Forelimb muscle (tissue), 1 donor: ENCODE results near the gene HACE1. TPM values are rescaled to one million over a fixed set of nuclear protein-coding genes. Genes with fewer than 3 reads are reported as not detected.
A peak's percentile ranks its signal among the peaks of the same experiment; 100 is the strongest.
"Not testable (repeated sequence)": the region's sequence is repeated elsewhere in the genome, so short reads cannot be mapped to it uniquely, and the experiment has no call there.

ENCODE experiments used
- DNase-seq: peaks from one replicate; pipeline ENCODE4 v3.0.0-alpha.2; 2013; ENCODE audit warnings: low read depth
- polyA plus RNA-seq: library from polyadenylated mRNA; unstranded; fragments of 120-200 nt; gene quantifications from one replicate; pipeline ENCODE4 v1.2.1, GENCODE V29; 2013; ENCODE audit not compliant: insufficient read length

The HACE1 gene, protein sequence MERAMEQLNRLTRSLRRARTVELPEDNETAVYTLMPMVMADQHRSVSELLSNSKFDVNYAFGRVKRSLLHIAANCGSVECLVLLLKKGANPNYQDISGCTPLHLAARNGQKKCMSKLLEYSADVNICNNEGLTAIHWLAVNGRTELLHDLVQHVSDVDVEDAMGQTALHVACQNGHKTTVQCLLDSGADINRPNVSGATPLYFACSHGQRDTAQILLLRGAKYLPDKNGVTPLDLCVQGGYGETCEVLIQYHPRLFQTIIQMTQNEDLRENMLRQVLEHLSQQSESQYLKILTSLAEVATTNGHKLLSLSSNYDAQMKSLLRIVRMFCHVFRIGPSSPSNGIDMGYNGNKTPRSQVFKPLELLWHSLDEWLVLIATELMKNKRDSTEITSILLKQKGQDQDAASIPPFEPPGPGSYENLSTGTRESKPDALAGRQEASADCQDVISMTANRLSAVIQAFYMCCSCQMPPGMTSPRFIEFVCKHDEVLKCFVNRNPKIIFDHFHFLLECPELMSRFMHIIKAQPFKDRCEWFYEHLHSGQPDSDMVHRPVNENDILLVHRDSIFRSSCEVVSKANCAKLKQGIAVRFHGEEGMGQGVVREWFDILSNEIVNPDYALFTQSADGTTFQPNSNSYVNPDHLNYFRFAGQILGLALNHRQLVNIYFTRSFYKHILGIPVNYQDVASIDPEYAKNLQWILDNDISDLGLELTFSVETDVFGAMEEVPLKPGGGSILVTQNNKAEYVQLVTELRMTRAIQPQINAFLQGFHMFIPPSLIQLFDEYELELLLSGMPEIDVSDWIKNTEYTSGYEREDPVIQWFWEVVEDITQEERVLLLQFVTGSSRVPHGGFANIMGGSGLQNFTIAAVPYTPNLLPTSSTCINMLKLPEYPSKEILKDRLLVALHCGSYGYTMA
- 9.9 TPM for polyA plus RNA-seq

DNA sequence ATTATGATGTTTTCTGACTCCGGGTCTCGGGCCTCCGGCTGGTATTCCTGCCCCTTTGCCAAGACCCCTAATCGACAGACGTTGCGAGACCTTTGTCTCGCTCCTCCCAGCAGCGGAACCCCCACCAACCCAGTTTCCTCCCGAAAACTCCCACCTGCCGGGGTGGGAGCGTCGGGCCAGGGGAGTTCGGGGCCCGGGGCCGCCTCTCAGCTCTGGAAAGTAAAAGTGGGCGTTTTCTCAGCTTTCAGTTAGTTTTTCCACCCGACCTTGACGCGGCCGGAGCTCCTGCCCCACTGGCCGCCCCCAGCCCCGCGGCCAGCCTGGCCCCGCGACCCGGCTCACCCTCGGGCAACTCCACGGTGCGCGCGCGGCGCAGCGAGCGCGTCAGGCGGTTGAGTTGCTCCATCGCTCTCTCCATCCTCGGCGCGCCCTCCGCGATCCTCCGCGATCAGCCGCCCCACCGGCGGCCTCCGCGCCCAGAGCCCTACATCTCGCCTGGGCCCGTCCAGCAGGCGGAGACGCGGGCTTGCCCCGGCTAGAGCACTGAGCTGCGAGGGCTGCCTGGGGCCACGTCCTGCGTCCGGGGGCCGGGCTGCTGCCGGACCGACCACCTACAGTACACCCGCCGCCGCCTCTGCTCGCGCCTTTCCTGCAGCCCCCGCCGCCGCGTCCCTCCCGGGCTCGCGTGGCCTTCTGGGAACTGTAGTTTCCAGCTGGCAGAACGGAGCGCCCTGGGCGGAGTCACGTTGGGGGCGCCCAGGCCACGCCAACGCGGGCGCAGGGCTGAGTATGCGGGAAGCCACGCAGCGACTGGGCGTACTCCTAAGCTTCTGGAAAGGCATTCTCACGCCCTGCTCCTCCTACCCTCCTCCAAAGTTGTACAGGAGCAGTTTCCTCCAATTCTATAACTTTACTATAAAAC, at the start of gene HACE1:
HACE1 (minus strand) TSS at position 695 of the 922 bp plus-strand sequence; CDS start at position 418, 277 bp downstream.
- peak; percentile 56 for DNase-seq

DNA sequence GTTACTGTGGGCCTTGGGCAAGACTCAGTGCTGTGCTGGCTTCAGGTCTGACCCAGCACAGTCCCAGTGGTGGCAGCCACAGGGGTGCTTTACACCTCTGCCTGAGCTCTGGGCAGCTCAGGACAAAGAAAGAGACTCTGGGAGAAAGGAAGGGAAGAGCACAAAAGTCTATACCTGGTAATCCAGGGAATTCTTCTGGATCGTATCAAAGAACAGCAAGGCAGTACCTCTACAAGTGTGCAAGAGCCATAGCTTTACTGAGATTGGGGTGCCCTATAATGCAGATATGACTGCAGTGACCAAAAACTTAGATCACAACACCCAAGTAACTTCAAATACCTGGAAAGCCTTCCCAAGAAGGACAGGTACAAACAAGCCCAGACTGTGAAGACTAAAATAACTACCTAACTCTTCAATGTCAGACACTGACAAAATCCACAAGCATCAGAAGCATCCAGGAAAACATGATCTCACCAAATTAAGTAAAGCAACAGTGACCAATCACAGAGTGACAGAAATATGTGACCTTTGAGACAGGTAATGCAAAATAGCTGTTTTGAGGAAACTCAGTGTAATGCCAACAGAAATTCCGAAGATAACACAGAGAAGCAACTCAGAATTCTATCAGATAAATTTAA, 49.3 kb upstream of the HACE1 start:
- DNase-seq = no peak

DNA sequence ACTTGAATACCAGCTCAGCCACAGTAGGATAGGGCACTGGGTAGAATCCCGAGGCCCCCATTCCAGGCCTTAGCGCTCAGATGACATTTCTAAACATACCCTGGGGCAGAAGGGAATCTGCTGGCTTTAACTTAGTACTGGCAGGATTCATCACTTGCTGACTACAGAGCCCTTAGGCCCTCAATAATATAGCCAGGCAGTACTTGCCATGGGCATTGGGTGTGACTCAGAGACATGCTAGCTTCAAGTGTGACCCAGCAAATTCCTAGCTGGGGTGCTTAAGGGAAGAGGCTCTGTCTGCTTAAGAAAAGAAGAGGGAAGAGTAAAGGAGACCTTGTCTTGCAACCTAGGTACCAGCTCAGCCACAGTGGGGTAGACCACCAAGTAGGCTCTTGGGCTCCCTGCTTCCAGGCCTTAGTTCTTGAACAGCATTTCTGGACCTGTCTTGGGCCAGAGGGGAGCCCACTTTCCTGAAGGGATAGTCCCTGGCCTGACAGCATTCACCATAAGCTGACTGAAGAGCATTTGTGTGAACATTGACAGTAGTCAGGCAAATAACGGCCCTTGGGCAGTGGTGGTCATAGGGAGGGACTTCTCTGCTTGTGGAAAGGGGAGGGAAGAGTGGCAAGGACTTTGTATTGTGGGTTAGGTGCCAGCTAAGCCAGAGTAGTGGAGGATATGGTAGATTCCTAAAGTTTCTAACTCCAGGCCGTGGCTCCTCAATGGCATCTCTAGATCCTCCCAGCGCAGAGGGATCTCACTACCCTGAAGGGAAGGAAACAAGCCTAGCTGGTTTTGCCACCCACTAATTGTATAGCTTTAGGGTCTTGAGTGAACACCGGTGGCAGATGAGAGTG, 48.5 kb upstream of the HACE1 start:
- DNase-seq = no peak

DNA sequence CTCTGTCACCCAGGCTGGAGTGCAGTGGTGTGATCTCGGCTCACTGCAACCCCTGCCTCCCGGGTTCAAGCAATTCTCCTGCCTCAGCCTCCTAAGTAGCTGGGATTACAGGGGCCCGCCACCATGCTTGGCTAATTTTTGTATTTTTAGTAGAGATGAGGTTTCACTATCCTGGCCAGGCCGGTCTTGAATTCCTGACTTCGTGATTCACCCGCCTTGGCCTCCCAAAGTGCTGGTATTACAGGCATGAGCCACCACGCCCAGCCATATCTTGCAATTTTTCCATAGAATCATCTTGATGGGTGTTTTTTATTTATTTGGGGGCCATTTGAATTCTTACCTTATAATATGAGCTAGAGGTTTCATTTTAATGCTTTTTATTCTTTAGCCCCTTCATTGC, 39.2 kb upstream of the HACE1 start:
- not testable (repeated sequence) for DNase-seq

DNA sequence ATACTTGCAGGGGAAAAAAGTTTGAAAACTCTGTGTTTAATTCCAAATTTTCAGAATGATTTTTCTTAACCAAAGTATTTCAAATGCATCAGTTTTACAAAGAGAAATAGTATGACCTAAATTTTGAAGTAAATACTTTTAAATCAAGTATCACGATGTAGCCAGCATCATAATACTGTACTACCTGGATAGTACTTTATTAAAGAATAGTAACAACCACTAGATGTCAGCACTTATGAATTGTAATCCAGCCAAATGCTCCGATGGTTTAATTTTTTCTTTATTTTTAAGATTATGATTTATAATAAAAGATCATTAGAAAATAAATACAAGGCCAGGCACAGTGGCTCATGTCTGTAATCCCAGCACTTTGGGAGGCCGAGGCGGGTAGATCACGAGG, 37.2 kb upstream of the HACE1 start:
- no peak for DNase-seq

DNA sequence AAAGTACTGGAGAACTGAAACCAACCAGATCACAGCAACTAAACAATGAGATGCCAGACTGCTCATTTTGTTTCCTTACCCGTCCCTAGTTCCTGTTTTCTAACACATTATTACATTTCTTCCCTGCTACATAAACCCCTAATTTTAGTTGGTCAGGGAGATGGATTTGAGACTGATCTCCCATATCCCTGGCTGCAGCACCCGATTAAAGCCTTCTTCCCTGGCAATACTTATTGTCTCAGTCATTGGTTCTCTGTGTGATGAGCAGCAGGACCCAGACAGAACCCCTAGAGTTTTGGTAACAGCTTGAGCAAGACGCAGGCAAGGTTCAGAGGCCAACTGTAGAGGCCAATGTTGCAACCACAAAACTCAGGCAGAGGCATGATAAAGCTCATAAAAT, 28.3 kb upstream of the HACE1 start:
- no peak for DNase-seq

DNA sequence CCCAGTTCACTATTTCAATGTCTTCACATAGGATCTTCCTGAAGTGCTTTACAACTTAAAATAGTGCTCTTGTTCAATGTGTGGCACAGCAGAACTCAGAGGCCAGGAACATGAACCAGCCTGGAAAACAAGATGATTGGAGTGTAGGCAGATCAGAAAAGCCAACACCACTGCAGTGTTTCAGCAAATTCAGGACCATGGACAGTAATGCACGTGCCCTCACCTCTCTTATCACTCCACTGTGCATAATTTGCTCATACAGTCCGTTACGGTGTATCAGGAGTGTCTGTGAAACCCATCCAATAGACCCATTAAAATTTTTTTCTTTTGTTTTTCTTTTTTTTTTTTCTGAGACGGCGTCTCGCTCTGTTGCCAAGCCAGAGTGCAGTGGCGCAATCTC, 27.6 kb upstream of the HACE1 start:
- DNase-seq = peak; percentile 24

DNA sequence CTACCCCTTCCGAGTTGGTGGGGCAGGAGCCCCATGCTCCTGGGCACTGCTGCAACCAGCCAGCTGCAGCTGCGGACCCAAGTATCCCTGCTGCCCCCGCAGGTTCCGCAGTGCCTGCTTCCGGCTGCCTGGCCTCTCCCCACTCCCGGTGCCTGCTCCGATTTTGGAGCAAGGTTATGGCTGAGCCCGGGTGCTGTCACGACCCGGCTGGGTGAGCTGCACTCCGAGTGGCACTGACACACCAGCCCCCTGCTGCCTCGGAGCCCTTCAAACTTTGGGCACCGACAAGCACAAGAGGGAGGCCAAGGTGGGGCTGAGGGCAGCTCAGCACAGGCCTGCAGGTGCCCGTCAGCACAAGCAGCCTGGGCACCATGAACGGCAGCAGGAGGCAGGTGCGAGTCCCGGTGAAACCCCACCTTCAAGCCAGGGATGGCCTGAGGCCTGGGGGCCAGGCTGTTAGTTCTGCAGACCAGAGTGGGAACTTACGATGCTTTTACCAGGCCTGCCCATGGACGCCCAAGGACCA, 25.9 kb upstream of the HACE1 start:
- no peak for DNase-seq

DNA sequence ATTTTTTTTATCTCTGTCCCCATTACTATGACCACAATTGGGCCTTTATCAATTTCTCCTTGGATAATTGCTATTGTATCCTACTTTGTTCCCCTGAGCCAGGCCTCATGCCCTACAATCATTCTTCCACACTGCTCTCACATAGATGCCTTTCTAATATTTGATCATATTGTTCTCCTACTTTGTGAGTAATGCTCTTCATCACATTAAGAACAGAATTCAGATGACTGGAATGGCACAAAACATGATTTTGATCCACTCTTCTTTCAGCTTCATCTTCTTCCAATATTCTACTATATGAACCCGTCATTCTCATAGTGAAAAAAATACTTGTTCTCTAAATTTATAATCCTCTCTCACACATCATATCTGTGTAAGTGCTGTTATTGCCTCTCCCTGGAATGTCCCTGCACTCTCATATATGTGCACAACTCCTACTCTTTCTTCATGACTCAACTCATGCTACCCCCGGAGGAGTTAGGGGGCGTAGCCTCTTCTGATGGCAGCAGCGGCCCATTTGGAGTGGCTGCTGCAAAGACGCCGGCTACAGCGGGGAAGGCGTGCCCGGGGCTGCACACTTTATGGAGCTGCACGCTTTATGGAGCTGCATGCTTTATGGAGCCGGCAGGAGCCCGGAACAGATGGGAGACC, 25.3 kb upstream of the HACE1 start:
- no peak for DNase-seq

DNA sequence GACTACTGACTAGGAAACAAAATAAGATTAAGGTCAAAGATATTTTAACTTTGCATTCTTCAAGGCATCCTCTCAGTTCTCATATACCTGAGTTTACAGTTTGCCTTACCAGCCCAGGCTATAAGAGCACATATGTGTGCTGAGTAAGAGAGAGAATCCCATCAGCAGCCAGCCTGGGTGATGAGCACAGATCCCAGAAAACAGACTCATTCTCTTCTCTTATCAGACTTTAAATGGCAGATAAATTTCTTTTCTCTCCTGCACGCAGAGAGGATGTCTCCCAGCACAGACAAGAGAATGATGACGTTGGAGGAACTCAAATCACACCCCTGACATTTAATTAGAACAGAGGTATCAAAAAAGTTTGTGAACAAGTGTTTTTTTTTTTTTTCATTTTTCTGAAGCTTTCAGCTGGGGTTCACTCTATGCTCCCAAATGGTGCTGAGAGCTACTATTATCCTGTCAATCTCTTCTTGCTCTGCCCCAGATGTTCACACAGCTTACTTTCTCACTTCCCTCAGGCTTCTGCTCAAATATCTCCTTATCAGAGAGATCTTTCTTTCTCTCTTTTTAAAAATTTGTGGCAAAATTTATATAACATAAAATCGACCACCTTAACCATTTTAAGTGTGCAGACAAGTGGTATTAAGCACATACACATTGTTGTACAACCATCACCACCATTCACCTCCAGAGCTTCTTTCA, 22.4 kb upstream of the HACE1 start:
- no peak for DNase-seq

DNA sequence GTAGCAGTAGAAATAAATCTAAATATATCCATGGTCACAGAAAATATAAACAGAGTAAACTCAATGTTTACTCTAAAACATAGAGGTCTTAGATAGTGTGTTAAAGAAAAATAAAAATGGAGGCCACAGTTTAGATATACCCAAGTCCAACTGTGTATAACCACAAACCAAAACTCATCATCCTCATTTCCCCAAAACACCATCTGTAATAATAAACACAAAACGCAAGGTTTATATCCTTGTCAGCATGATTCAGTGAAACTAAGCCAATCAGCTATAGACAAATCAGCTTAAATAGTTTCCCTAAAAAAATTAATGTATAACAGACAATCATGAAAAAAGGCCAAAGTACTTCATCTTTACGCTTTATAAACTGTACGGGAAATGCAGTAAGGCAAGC, 2.7 kb upstream of the HACE1 start:
- no peak for DNase-seq

DNA sequence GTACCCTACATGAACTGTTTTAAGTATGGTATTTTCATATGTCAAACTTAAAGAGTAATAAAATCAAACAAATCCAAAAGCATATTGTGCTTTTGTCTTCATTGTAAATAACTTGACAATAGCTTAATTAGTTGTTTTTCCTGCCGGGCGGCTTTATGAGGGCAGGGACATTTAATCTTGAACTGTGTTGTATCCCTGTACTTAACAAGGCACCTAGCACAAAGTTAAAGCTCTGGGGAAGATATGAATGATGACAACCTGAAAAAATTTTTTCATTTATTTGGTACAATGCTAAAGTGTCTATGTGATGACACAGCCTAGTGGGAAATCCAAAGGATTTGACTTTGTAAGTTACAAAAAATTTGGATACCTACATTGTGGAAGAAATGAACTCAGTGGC, 502 bp upstream of the HACE1 start:
- no peak for DNase-seq

DNA sequence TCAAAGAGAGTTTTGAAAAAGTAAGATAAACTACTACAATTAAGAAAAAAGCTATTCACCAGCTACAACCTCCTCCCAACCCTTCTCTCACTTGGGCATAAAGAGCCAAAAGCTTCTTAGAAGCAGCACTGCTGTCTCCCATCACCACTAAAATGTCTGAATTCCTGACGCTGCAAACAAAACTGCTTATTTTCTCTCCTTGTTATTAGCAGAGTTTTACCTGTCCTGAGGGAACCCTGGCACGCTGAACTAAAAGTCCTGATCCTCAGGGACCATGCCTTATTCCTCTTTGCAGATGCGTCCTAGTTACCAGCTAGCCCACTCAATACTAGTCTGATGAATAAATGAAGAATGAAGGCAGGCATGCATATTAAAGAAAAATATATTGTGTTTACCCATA, 1.1 kb downstream of the HACE1 start:
- no peak for DNase-seq

DNA sequence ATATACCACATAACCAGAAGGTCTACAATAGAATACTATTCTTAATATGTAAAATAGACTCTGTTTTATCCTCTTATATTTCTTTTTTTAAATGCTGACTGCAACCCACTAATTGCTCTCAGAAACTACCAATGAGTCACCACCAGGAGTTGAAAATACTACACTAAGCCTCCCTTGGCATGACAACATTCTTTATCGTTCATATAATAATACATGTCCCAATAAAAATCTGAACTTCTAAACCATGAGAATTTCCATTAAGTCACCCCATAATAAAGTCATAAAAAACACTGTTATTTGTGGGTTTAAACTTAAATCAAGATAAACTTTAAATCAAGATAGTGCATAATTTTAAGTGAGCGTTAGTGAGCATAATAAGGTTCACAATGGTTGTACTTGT, 4.2 kb downstream of the HACE1 start:
- DNase-seq = no peak

DNA sequence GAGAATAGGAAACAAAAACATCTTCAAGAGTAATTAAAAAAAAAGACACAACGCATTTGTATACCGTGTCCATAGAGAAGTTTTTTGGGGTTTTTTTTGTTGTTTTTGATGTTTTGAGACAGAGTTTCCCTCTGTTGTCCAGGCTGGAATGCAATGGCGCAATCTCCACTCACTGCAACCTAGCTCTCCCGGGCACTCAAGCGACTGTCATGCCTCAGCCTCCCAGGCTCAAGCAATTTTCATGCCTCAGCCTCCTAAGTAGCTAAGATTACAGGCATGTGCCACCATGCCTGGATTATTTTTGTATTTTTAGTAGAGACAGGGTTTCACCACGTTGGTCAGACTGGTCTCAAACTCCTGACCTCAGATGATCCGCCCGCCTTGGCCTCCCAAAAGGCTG, 12.0 kb downstream of the HACE1 start:
- not testable (repeated sequence) for DNase-seq

DNA sequence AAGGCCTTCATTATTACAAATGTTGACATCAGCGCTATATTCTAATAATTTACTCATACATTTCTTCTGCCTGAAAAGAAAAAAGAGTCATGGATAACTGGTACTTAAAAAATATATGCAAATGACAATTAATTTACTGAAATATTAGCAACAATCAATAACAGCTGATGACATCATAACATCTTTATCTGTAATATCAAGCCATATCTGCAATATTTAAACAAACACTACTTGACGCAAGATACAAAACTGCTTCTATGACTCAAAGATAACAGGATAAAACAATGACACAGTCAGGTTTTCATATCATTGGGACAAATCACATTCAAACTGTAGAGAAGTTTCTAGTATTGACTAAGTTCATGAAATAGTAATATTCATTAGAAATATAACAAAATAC, 16.5 kb downstream of the HACE1 start:
- no peak for DNase-seq

DNA sequence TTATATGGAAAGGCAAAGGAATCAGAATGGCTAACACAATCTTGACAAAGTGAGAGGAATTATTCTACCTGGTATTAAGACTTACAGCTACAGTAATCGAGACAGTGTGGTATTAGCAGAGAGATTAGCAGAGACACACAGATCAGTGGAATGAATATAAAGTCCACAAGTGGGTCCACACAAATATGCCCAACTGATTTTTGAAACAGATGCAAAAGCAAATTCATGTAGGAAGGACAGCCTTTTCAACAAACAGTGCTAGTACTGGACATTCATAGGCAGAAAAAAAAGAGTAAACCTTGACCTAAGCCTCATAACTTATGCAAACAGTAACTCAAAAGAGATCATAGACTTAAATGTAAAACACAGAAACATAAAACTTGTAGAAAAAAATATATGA, 22.6 kb downstream of the HACE1 start:
- DNase-seq = no peak

DNA sequence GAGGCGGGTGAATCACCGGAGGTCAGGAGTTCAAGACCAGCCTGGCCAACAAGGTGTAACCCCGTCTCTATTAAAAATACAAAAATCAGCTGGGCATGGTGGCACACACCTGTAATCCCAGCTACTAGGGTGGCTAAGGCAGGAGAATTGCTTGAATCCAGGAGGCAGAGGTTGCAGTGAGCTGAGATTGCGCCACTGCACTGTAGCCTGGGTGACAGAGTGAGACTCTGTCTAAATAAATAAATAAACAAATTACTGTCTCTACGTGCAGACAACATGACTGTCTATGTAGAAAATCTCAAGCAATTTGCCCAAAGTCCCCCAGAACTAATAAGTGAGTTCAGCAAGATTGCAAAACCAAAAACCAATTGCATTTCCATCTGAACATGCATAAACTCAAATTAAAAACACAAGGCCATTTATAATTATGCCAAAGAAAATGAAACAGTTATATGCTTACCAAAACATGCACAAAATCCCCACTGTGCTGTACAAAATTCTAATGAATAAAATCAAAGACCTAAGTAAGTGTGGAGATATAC, 23.2 kb downstream of the HACE1 start:
- DNase-seq = not testable (repeated sequence)

DNA sequence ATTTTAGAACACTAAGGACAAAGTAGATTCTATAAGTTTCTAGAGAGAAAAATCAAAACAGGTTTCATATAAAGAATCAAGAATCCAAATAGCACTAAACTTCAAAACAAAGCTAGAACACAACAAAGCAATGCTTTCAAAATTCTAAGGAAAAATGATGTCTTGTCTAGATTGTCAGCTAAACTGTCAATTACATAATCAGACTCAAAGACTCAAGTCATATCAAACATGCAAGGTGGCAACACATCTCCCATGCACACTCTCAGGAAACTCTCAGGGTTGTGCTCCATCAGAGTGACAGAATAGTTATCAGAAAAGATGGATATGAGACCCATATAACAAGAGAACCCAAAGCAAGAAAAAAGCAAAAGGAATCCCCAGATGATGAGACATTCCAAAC, 23.9 kb downstream of the HACE1 start:
- no peak for DNase-seq
